Frontal cortex (tissue), 4 donors: ENCODE data around the gene HTR3C. TPM values are rescaled to one million over a fixed set of nuclear protein-coding genes. Genes with fewer than 3 reads are reported as not detected.
"Not testable (repeated sequence)": the region's sequence is repeated elsewhere in the genome, so short reads cannot be mapped to it uniquely, and the experiment has no call there.

Experiments used
- DNase-seq, 2 donors: peaks; one replicate each; pipeline ENCODE4 v3.0.0; 2012; ENCODE audit warnings: low spot score in 2 of 2
- FAIRE-seq: peaks from 2 replicates; lab custom pipeline; 2012; peaks lifted over from hg19 to GRCh38; lab: Jason Lieb, UNC
- total RNA-seq: library from RNA; depleted of rRNA; stranded (reverse); fragments of >200 nt; gene quantifications from one replicate; pipeline ENCODE4 v1.2.3, GENCODE V29; 2014
- donor health status: control.
- donor health status: control.
- donor health status: control.

The HTR3C gene
- total RNA-seq, result not detected

DNA sequence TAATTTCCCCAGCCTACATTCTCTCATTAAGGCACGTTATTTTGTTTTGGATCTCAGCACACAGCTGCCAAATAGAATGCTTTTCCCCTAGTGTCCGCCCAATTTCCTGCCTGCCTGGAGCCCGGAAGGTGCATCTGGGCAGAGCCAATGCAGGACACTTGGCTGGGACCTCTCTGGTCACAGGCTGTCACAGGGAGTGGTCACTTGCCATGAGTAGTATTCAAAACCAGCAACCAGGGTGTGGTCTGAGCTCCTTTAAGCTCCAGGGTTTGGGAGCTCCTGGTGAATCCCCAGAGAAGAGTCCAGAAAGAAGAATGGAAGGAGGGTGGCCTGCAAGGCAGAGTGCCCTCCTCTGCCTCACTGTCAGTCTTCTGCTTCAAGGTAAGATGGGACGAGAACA is at the start of gene HTR3C:
HTR3C (plus strand) TSS at position 281 of the 400 bp plus-strand sequence; CDS start at position 315, 34 bp downstream.
- FAIRE-seq (no peak), DNase-seq (no peak)

DNA sequence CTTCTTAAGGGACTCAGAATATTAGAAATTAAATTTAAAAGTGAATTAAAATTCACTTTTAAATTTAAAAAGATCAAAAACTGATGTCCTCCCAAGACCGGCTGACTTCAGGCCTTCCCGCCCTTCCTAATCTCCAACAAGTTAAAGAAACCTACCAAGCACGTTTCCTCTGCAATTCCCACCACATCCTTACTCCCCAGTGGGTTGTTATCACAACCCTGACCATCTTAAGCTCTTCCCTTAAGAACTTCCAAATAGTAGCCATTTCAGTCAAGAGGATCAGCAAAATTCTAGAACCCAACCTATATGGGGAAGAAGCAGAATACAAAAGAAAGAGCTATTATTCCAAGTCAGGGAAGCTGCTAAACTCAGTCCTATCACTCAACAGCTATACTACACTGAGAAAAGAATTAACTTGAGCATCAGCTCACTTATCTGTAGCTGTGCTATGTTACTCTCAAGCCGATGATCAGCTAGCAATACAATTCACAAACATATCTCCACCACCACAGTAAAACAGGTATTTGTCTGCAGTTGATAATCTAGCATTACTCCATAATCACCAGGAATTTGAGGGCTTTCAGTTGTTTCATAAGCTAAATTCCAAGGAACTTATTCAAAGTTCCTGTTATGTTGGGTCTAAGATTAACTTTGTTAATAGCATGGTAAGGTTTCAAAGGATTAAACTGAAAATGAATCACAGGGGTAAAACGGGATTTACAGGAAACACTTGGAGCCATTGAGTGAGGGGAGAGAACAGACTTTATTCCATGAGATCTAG is 49.5 kb upstream of the HTR3C start:
- no peak for DNase-seq
- FAIRE-seq, result no peak

DNA sequence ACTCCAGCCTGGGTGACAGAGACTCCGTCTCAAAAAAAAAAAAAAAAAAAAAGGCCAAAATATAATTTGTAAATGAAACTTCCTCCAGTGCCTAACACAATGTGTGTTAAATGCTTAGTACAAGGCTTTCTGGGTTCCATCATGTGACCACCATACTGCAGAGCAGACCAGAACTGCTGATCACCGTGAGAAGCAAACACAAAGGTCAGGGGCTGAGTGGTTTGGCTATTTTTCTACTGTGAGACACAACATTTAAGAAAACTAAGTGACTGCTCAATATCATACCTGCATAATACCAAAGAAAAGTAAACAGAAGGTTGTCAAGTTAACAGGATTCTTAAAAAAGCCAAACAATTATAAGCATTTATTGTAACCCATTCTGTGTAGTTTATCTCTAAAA is 48.4 kb upstream of the HTR3C start:
- FAIRE-seq (no peak), DNase-seq (no peak)

- no peak for DNase-seq
These were observed 46.8 kb upstream of the HTR3C start for GRCh38 chr3:184005941-184006507.

GRCh38 chr3:184007143-184007813 is 45.6 kb upstream of the HTR3C start:
- not testable (repeated sequence) for DNase-seq, FAIRE-seq

More at GRCh38 chr3:184005941-184006507, 46.8 kb upstream of the HTR3C start:
- FAIRE-seq, result no peak

GRCh38 chr3:184008161-184008560 is 44.7 kb upstream of the HTR3C start:
- DNase-seq, result no peak
- FAIRE-seq, result no peak

DNA sequence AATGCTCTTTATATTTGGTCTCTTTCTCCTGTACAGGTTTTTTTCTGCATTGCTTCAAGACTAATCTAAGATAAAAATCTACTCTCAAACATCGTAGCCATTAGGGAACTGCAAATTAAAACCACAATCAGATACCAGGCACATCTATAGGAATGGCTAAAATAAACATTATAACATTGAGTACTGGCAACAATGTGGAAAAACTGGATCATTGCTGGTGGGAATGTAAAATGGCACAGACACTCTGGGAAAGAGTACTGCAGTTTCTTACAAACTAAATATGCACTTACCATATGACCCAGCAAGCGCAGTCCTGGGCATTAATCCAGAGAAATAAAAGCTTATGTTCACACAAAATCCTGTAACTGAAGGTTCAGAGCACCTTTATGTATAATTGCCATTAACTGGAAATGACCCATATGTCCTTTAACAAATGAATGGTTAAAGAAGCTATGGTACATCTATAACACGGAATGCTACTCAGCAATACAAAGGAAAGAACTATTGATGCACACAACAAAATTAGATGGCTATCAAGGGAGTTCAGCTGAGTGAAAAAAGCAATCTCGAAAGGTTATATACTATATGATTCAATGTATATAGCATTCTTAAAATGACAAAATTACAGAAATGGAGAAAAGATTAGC is 41.5 kb upstream of the HTR3C start:
- FAIRE-seq, result no peak
- DNase-seq, result no peak

DNA sequence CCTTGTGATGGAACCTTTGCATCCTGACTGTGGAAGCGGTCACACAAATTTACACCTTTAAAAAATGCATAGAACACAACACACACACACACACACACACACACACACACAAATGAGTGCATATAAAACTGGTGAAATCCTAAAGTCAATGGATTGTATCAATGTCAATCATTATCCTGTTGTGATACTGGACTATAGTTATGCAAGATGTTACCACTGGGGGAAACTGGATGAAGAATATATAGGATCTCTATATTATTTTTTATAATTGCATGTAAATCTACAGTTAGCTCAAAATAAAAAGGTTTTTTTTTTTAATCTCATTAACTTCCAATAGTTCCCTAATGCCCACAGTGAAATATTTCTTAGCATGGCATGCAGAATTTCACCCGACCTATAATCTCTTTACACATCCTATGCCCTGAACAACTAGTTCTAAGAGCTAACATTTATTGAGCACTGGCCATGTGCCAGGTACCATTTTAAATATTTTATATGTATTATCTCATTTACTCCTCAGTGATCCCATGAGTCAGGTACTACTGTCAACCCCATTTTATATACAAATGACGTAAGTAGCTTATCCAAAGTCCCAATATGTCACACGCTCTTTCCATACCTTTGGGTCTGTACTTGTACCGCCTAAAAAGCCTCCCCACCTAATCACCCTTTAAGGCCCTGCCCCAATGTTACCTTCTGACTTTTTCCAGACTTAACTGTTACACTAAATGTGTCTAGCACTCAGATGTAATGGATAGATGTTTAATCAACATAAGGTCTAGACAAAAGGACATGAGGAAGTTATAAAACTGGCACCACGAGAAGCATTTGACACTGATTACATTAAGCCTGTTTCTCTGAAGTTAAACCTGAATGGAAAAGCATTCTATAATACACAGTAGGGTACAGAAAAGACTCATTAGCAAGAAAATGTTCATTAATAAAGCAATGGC is 40.6 kb upstream of the HTR3C start:
- FAIRE-seq, result no peak
- no peak for DNase-seq

DNA sequence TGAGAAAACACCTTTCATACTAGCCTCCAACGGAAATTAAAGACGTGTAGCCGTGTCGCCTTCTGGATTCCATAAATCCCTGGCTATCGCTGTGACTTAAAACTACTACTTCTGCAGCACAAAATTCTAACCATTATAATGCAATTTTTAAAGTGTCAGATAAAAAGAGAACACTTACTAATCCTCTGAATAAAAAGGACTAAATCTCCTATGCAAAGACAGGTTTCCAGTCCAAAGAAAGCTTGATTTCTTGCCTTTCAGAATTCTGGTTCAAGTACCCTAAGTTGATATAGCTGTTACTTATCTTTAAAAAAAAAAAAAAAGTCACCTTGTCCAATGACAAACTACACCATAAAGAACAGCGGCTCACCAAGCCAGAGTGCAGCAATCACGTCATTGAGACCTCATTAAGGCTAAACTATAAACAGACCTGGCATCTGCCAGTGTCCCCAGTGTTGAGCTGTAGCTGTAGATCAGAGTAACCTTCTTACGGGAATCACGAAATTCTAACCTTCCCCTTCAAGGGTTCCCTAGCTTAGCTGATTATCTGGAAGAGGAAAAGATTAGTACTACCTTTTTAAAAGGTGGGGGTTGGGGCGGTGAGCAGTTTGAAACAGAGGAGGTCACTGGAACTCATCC is 37.3 kb upstream of the HTR3C start:
- no peak for FAIRE-seq
- no peak for DNase-seq

DNA sequence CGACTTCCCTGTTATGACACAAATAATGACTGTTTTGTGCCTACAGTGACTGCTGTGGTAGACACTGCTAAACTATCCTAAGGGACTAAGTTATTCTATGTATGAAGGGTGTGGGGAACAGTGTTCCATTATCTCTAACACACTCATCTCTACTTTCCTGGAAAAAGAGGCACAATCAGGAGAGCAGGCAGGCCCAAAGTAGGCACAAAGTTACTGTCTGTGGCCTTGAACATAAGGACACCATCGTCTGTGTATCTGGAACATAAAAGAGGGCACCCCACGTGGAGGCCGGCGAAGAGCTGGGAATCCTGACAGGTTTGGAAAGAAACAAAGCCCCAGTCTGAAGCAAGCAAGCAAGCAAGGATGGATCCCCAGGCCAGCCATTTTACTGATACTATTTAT is 36.7 kb upstream of the HTR3C start:
- DNase-seq (no peak), FAIRE-seq (no peak)

GRCh38 chr3:184016811-184017671 is 35.8 kb upstream of the HTR3C start:
- FAIRE-seq, result no peak
- peak; percentile 78 for DNase-seq

GRCh38 chr3:184017672-184018423 is 35.0 kb upstream of the HTR3C start, which contains the start of gene ABCC5:
TSS of gene ABCC5 (minus strand) at chr3:184017884. CDS start at chr3:184014392, 3,492 bp downstream.
- no peak for FAIRE-seq
- peak; percentile 93 to 94 for DNase-seq

DNA sequence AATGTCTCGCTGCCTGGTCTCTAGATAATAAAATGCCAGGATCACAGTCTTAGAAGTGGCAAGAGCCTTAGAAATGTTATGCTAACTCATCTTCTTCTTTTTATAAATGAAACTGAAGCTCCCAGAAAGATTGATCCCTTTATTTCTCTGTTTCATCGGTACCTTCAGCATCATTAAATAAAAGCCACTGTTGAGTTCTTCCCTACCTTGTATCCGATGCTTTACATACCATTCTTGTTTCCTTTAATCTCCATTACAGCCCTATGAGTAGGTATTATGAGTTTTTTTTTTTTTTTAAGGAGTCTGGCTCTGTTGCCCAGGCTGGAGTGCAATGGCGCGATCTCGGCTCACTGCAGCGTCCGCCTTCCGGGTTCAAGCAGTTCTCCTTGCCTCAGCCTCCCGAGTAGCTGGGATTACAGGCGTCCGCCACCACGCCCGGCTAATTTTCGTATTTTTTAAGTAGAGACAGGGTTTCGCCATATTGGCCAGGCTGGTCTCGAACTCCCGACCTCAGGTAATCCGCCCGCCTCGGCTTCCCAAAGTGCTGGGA is 34.3 kb upstream of the HTR3C start:
- DNase-seq, result no peak
- no peak for FAIRE-seq

- no peak for DNase-seq
- no peak for FAIRE-seq
These were observed 30.5 kb upstream of the HTR3C start for GRCh38 chr3:184022323-184022722.

DNA sequence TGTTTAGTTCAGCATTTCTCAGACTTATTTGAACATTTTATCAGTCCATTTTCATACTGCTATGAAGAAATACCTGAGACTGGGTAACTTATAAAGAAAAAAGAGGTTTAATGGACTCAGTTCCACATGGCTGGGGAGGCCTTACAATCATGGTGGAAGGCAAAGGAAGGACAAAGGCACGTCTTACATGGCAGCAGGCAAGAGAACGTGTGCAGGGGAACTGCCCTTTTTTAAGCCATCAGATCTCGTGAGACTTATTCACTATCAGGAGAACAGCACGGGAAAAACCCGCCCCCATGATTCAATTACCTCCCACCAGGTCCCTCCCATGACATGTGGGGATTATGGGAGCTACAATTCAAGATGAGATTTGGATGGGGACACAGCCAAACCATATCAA is 27.6 kb upstream of the HTR3C start:
- DNase-seq, FAIRE-seq: not testable (repeated sequence)

- DNase-seq, FAIRE-seq: not testable (repeated sequence)
These were observed 24.5 kb upstream of the HTR3C start for GRCh38 chr3:184028275-184028890.
